H1 (cell line): ENCODE data around the gene EPB41L1. TPM values are rescaled to one million over a fixed set of nuclear protein-coding genes. Genes with fewer than 3 reads are reported as not detected.

Experiments used
- CTCF ChIA-PET: fragments of 300-600 bp; sonication (Branson Sonifier 250); formaldehyde crosslinking; loops from one replicate; lab custom pipeline; 2021; ENCODE audit not compliant: partially characterized antibody; lab: Charles Lee
- POLR2A ChIA-PET: fragments of 300-600 bp; sonication (Branson Sonifier 250); formaldehyde crosslinking; loops from one replicate; lab custom pipeline; 2021; ENCODE audit warnings: inconsistent platforms; ENCODE audit not compliant: partially characterized antibody; lab: Charles Lee
- DNase-seq, 2 experiments: peaks; one replicate each; pipeline versions ENCODE4 v3.0.0 to v3.0.0-alpha.2; 2010 to 2022; ENCODE audit warnings: low spot score in 2 of 2, low read depth in 1 of 2, mixed read lengths in 1 of 2
- FAIRE-seq: peaks from 2 replicates; lab custom pipeline; 2011; peaks lifted over from hg19 to GRCh38; lab: Jason Lieb, UNC
- H2AFZ ChIP-seq: 2 replicates; pipeline ENCODE4 v1.8.1; 2012; ENCODE audit warnings: low read length, inconsistent platforms
- H2AK5ac ChIP-seq: 2 replicates; pipeline ENCODE4 v1.6.1; 2013; ENCODE audit warnings: low read depth, low read length
- H2BK120ac ChIP-seq: replicated peaks from 2 replicates; pipeline ENCODE3; 2013; ENCODE audit warnings: low read depth, low read length, inconsistent platforms
- H2BK12ac ChIP-seq: 2 replicates; pipeline ENCODE4 v1.6.1; 2013; ENCODE audit warnings: low read depth, low read length
- H2BK15ac ChIP-seq: 2 replicates; pipeline ENCODE4 v1.6.1; 2013; ENCODE audit warnings: low read length
- H2BK20ac ChIP-seq: 2 replicates; pipeline ENCODE4 v1.6.1; 2013; ENCODE audit warnings: low read length
- H2BK5ac ChIP-seq: 2 replicates; pipeline ENCODE4 v1.6.1; 2013; ENCODE audit warnings: low read depth, low read length
- H3K14ac ChIP-seq: 2 replicates; pipeline ENCODE4 v1.6.1; 2013; ENCODE audit warnings: inconsistent platforms; ENCODE audit not compliant: insufficient read length
- H3K18ac ChIP-seq: 2 replicates; pipeline ENCODE4 v1.6.1; 2013; ENCODE audit warnings: low read length; ENCODE audit errors: extremely low read depth
- H3K23ac ChIP-seq: 2 replicates; pipeline ENCODE4 v1.6.1; 2013; ENCODE audit warnings: inconsistent platforms; ENCODE audit not compliant: insufficient read length
- H3K23me2 ChIP-seq: 2 replicates; pipeline ENCODE4 v1.6.1; 2013; ENCODE audit warnings: low read depth, low read length
- H3K27ac ChIP-seq: 2 replicates; pipeline ENCODE4 v1.6.1; 2011; ENCODE audit warnings: low read depth, low read length, inconsistent platforms
- H3K27me3 ChIP-seq, 4 experiments: replicated peaks in 1 of 4; 1 replicate in 1 of 4; 2 replicates in 3 of 4; pipeline versions ENCODE4 v1.6.1 to v1.8.1; 2011 to 2013; ENCODE audit warnings: low read length in 3 of 4, mild to moderate bottlenecking in 3 of 4, inconsistent platforms in 2 of 4, mixed read lengths in 2 of 4, moderate library complexity in 1 of 4; ENCODE audit not compliant: control insufficient read depth in 3 of 4, insufficient read depth in 3 of 4; ENCODE audit errors: extremely low read depth in 1 of 4
- H3K36me3 ChIP-seq, 4 experiments: 2 replicates each; pipeline versions ENCODE4 v1.6.1 to v1.8.1; 2011 to 2013; ENCODE audit warnings: mild to moderate bottlenecking in 4 of 4, low read length in 3 of 4, moderate library complexity in 2 of 4, control low read depth in 1 of 4, inconsistent platforms in 1 of 4; ENCODE audit not compliant: insufficient read depth in 4 of 4, control insufficient read depth in 2 of 4
- H3K4ac ChIP-seq: replicated peaks from 2 replicates; pipeline ENCODE3; 2013; ENCODE audit warnings: low read length, low read depth, mixed read lengths, inconsistent platforms; ENCODE audit not compliant: insufficient read length
- H3K4me1 ChIP-seq, 4 experiments: replicated peaks in 1 of 4; 1 replicate in 1 of 4; 2 replicates in 3 of 4; pipeline versions ENCODE4 v1.6.1 to v1.8.1; 2011 to 2013; ENCODE audit warnings: low read length in 3 of 4, inconsistent platforms in 2 of 4, mixed read lengths in 1 of 4; ENCODE audit not compliant: insufficient read depth in 4 of 4, control insufficient read depth in 3 of 4
- H3K4me2 ChIP-seq, 2 experiments: 2 replicates each; pipeline versions ENCODE4 v1.6.1 to v1.8.1; 2011 to 2013; ENCODE audit warnings: low read depth in 2 of 2, low read length in 2 of 2, control low read depth in 1 of 2, inconsistent platforms in 1 of 2, mild to moderate bottlenecking in 1 of 2; ENCODE audit not compliant: insufficient read depth in 1 of 2
- H3K4me3 ChIP-seq, 4 experiments: fragments of 200-600, 300-600 bp in 1 of 4; sonication (generic), shearing (Covaris generic), sonication (Bioruptor Twin) in 1 of 4; 2 replicates each; pipeline versions ENCODE4 v1.5.1 to v1.8.1; 2011 to 2016; ENCODE audit warnings: low read length in 4 of 4, low read depth in 3 of 4, control low read depth in 2 of 4, inconsistent platforms in 2 of 4, mild to moderate bottlenecking in 2 of 4, mixed read lengths in 1 of 4, moderate library complexity in 1 of 4; ENCODE audit not compliant: insufficient read depth in 2 of 4; ENCODE audit errors: extremely low read depth in 1 of 4
- H3K56ac ChIP-seq: replicated peaks from 2 replicates; pipeline ENCODE3; 2013; ENCODE audit warnings: low read depth, mild to moderate bottlenecking, mixed read lengths, low read length, inconsistent platforms; ENCODE audit not compliant: insufficient read length
- H3K79me1 ChIP-seq: 2 replicates; pipeline ENCODE4 v1.6.1; 2013; ENCODE audit warnings: low read depth, low read length, control low read depth
- H3K79me2 ChIP-seq, 2 experiments: 2 replicates each; pipeline versions ENCODE4 v1.6.1 to v1.8.1; 2012 to 2013; ENCODE audit warnings: low read length in 2 of 2, mild to moderate bottlenecking in 2 of 2, inconsistent platforms in 1 of 2; ENCODE audit not compliant: insufficient read depth in 2 of 2, control insufficient read depth in 1 of 2
- H3K9ac ChIP-seq, 4 experiments: replicated peaks in 1 of 4; 1 replicate in 1 of 4; 2 replicates in 3 of 4; pipeline versions ENCODE4 v1.6.1 to v1.8.1; 2011 to 2013; ENCODE audit warnings: low read depth in 3 of 4, low read length in 3 of 4, control low read depth in 2 of 4, mild to moderate bottlenecking in 2 of 4, moderate library complexity in 2 of 4, inconsistent platforms in 1 of 4; ENCODE audit errors: extremely low read depth in 1 of 4
- H3K9me3 ChIP-seq, 2 experiments: 2 replicates each; pipeline versions ENCODE4 v1.6.1 to v1.8.1; 2012 to 2013; ENCODE audit warnings: mild to moderate bottlenecking in 2 of 2, moderate library complexity in 2 of 2, control low read depth in 1 of 2, inconsistent platforms in 1 of 2, low read depth in 1 of 2, low read length in 1 of 2, mixed read lengths in 1 of 2; ENCODE audit not compliant: insufficient read depth in 2 of 2
- H4K20me1 ChIP-seq, 2 experiments: replicated peaks in 1 of 2; 2 replicates each; pipeline versions ENCODE3 to v1.8.1; 2011 to 2013; ENCODE audit warnings: inconsistent platforms in 2 of 2, low read length in 2 of 2, mild to moderate bottlenecking in 1 of 2; ENCODE audit not compliant: insufficient read depth in 2 of 2, control insufficient read depth in 1 of 2
- H4K5ac ChIP-seq: 2 replicates; pipeline ENCODE4 v1.6.1; 2013; ENCODE audit warnings: low read length, low read depth, mixed read lengths, inconsistent platforms; ENCODE audit not compliant: insufficient read length
- H4K8ac ChIP-seq: 2 replicates; pipeline ENCODE4 v1.8.0; 2013; ENCODE audit warnings: mild to moderate bottlenecking, moderate library complexity, low read length, inconsistent platforms; ENCODE audit not compliant: insufficient read depth; ENCODE audit errors: extremely low read depth
- H4K91ac ChIP-seq: replicated peaks from 2 replicates; pipeline ENCODE3; 2013; ENCODE audit warnings: low read length, mixed read lengths, inconsistent platforms; ENCODE audit not compliant: insufficient read length
- E2F6 ChIP-seq: IDR thresholded peaks from 2 replicates; pipeline ENCODE4 v1.6.1; 2012; ENCODE audit warnings: inconsistent platforms
- GABPA ChIP-seq: IDR thresholded peaks from 2 replicates; pipeline ENCODE4 v1.6.1; 2011; ENCODE audit warnings: mild to moderate bottlenecking, low read length, moderate library complexity, borderline replicate concordance; ENCODE audit not compliant: insufficient read depth
- HDAC2 ChIP-seq, 2 experiments: fragments of 300-600 bp in 1 of 2; sonication (generic) in 1 of 2; IDR thresholded peaks; 2 replicates each; pipeline ENCODE4 v1.6.1; 2011 to 2012; ENCODE audit warnings: low read depth in 2 of 2, low read length in 2 of 2, mild to moderate bottlenecking in 2 of 2, moderate library complexity in 2 of 2, borderline replicate concordance in 1 of 2, inconsistent platforms in 1 of 2
- KDM1A ChIP-seq: fragments of 200-600, 300-600 bp; sonication (generic); IDR thresholded peaks from 2 replicates; pipeline ENCODE4 v1.7.1; 2016; ENCODE audit warnings: mild to moderate bottlenecking, low read length, borderline replicate concordance
- whole genome bisulfite sequencing, 2 experiments: shearing (Covaris generic) in 1 of 2; methylation state at CpG; one replicate each; pipeline versions ENCODE4 v1.1.6 to v1.1.7; 2013 to 2015; ENCODE audit warnings: low lambda C conversion rate in 2 of 2, mixed read lengths in 2 of 2, inconsistent platforms in 1 of 2, low coverage in 1 of 2, missing lambda C conversion rate in 1 of 2; ENCODE audit not compliant: insufficient replicate concordance in 2 of 2, insufficient coverage in 1 of 2, insufficient read length in 1 of 2; ENCODE audit errors: extremely low coverage in 1 of 2, missing lambda C conversion rate in 1 of 2; 5-methylcytosine and 5-hydroxymethylcytosine counted together
- polyA plus RNA-seq, 7 experiments: library from polyadenylated mRNA; depleted of rRNA in 3 of 7; stranded (reverse) in 5 of 7; unstranded in 2 of 7; fragments of >200 nt in 5 of 7; fragments of 200-250 nt in 2 of 7; gene quantifications; 1 replicate in 5 of 7; 2 replicates in 1 of 7; 4 replicates in 1 of 7; pipeline versions ENCODE4 v1.2.1 to v1.2.3, GENCODE V29; 2011 to 2013; ENCODE audit warnings: missing spikeins in 2 of 7, mixed read lengths in 2 of 7
- total RNA-seq: library from RNA; stranded (reverse); fragmentation: NEBNext Ultra II Directional; extraction: Animal tissue kit (Norgen Biotek cat#: 25700); gene quantifications from 2 replicates; pipeline ENCODE4 v1.2.1, GENCODE V29; 2021

Gene EPB41L1
- total and polyA plus RNA-seq, 2 of the 8 experiments (the other 6 are each of a cell fraction or from before 2014, with no cell fraction given): 14.8 to 36.0 TPM

- no peak overlapping the region for H2BK20ac ChIP-seq
- H3K9ac ChIP-seq: no peak overlapping the region
- FAIRE-seq: no peak
- H3K14ac ChIP-seq: no peak overlapping the region
- H4K5ac ChIP-seq: no peak overlapping the region
- no peak overlapping the region for H3K4me2 ChIP-seq
- no peak overlapping the region for H2BK5ac ChIP-seq
- peaks cover 0 to 5% (median 3%) of the 10 kb centered on the region in 4 experiments; a peak in 4 of 7 replicates for H3K4me1 ChIP-seq
- no peaks in the 10 kb centered on the region for H3K79me1 ChIP-seq
- 87% methylated on average over 16 of the region's 17 CpGs; no CpG with 5 or more reads in 1 of the 2 experiments for WGBS, 2 experiments
- no peaks in the 10 kb centered on the region for H3K23me2 ChIP-seq
- ChIA-PET POLR2A (no interaction called here), CTCF (interaction anchor here (1.3 kb wide), 2 partner anchors 11 to 74 kb away, joined by 3 to 4 read pairs; no protein-coding TSS in a partner anchor)
- no peak overlapping the region for H3K4me3 ChIP-seq
- H3K18ac ChIP-seq: peak overlapping the region; percentile 60; the same call in 1 of the 2 replicates
- H3K23ac ChIP-seq: no peak overlapping the region
- no peak overlapping the region for H2BK12ac ChIP-seq
- H3K36me3 ChIP-seq: no peaks in the 10 kb centered on the region
- H2BK15ac ChIP-seq: no peak overlapping the region
- H3K79me2 ChIP-seq: no peaks in the 10 kb centered on the region
- no peak for DNase-seq
- no peaks in the 10 kb centered on the region for H3K27me3 ChIP-seq
- H4K8ac ChIP-seq: no peak overlapping the region; the same call in 1 of the 2 replicates
- H2AK5ac ChIP-seq: peak overlapping the region; percentile 65; the same call in 1 of the 2 replicates
- TF ChIP-seq HDAC2 (IDR thresholded peaks at IDR 0.05; ENCODE audit: borderline replicate concordance in 1 of 2, low read depth in 2 of 2, low read length in 2 of 2) (peak in 1 of 2 experiments; percentile 63; a peak in 1 of 4 replicates), GABPA (no peak), KDM1A (peak; percentile 78; the same call in 1 of the 2 replicates), E2F6 (0 out of 2 replicates have a peak, but pooled peaks have one; percentile 20)
- no peak overlapping the region for H2BK120ac ChIP-seq
- H3K56ac ChIP-seq: no peak overlapping the region
- H4K91ac ChIP-seq: peak overlapping the region; percentile 32
- H2AFZ ChIP-seq: no peak overlapping the region
- no peak overlapping the region for H3K27ac ChIP-seq
- H4K20me1 ChIP-seq: peaks cover 0 to 3% of the 10 kb centered on the region in 2 experiments
- no peak overlapping the region for H3K4ac ChIP-seq
- H3K9me3 ChIP-seq: no peaks in the 10 kb centered on the region
Measured at GRCh38 chr20:36121981-36122930, 32.3 kb upstream of the EPB41L1 start.
